OCI-LY7 (cell line): ENCODE measurements around the gene CLEC6A. TPM values are rescaled to one million over a fixed set of nuclear protein-coding genes. Genes with fewer than 3 reads are reported as not detected.
"Not testable (repeated sequence)": the region's sequence is repeated elsewhere in the genome, so short reads cannot be mapped to it uniquely, and the experiment has no call there.

Source experiments
- Bru-seq: library from RNA; stranded (reverse); fragments of 400-500 nt; gene quantifications from one replicate; lab custom pipeline; 2021; lab: Mats Ljungman, UMichigan
- BruChase-seq, 2 experiments: library from RNA; stranded (reverse); fragments of 400-500 nt; gene quantifications; one replicate each; lab custom pipeline; 2021; lab: Mats Ljungman, UMichigan
- BruUV-seq: library from RNA; stranded (reverse); fragments of 400-500 nt; replicated peaks from 2 replicates; lab custom pipeline; 2021; lab: Mats Ljungman, UMichigan
- CTCF ChIA-PET: fragments of 300-600 bp; sonication (Branson Sonifier 250); formaldehyde crosslinking; loops from one replicate; lab custom pipeline; 2022; ENCODE audit warnings: antibody characterized with exemption; ENCODE audit not compliant: unreplicated experiment; lab: Charles Lee
- POLR2A ChIA-PET: fragments of 300-600 bp; sonication (Branson Sonifier 250); formaldehyde crosslinking; loops from one replicate; lab custom pipeline; 2022; ENCODE audit warnings: antibody characterized with exemption; lab: Charles Lee
- DNase-seq: peaks from one replicate; pipeline ENCODE4 v3.0.0-alpha.2; 2015; ENCODE audit warnings: low spot score
- H2AFZ ChIP-seq: fragments of 200-600 bp; sonication (generic), shearing (Covaris generic); 2 replicates; pipeline ENCODE4 v1.6.1; 2014; ENCODE audit warnings: mild to moderate bottlenecking, antibody characterized with exemption, low read length, moderate library complexity
- H3K27ac ChIP-seq: fragments of 200-600 bp; sonication (generic); 2 replicates; pipeline ENCODE4 v1.5.1; 2014; ENCODE audit warnings: mixed run types, low read depth, mild to moderate bottlenecking, moderate library complexity, low read length, inconsistent platforms; ENCODE audit not compliant: poor library complexity, severe bottlenecking
- H3K36me3 ChIP-seq: fragments of 200-600 bp; sonication (generic); 2 replicates; pipeline ENCODE4 v1.6.1; 2014; ENCODE audit warnings: mild to moderate bottlenecking, antibody characterized with exemption, low read length, moderate library complexity, mixed read lengths; ENCODE audit not compliant: insufficient read depth
- H3K4me1 ChIP-seq: fragments of 200-600 bp; sonication (generic); 2 replicates; pipeline ENCODE4 v1.5.1; 2014; ENCODE audit warnings: mild to moderate bottlenecking, low read length; ENCODE audit not compliant: insufficient read depth, poor library complexity, severe bottlenecking
- H3K4me2 ChIP-seq: fragments of 200-600 bp; sonication (generic); 2 replicates; pipeline ENCODE4 v1.6.1; 2014; ENCODE audit warnings: mild to moderate bottlenecking, low read length
- H3K4me3 ChIP-seq: fragments of 200-600 bp; sonication (generic); 2 replicates; pipeline ENCODE4 v1.5.1; 2014; ENCODE audit warnings: mild to moderate bottlenecking, low read depth, low read length; ENCODE audit not compliant: poor library complexity, severe bottlenecking
- H3K79me2 ChIP-seq: fragments of 200-600 bp; sonication (generic); 2 replicates; pipeline ENCODE4 v1.6.1; 2016; ENCODE audit warnings: low read depth, mild to moderate bottlenecking, low read length, moderate library complexity, mixed read lengths; ENCODE audit not compliant: insufficient read depth
- H3K9me2 ChIP-seq: fragments of 200-600 bp; sonication (generic); 2 replicates; pipeline ENCODE4 v1.6.1; 2016; ENCODE audit warnings: mild to moderate bottlenecking, low read length, mixed read lengths; ENCODE audit not compliant: insufficient read depth
- H3K9me3 ChIP-seq: fragments of 200-600 bp; sonication (generic); 2 replicates; pipeline ENCODE4 v1.6.1; 2014; ENCODE audit warnings: mild to moderate bottlenecking, mixed run types, low read length, mixed read lengths
- H4K20me1 ChIP-seq: fragments of 200-600 bp; sonication (generic); 2 replicates; pipeline ENCODE4 v1.6.1; 2014; ENCODE audit warnings: mild to moderate bottlenecking, antibody characterized with exemption, low read length, moderate library complexity, mixed read lengths; ENCODE audit not compliant: insufficient read depth
- EZH2phosphoT487 ChIP-seq: fragments of 200-600 bp; sonication (generic); IDR thresholded peaks from 2 replicates; pipeline ENCODE4 v1.6.1; 2018; ENCODE audit warnings: low read depth, borderline replicate concordance, mild to moderate bottlenecking, mixed run types, antibody characterized with exemption, low read length, moderate library complexity, mixed read lengths
- intact Hi-C: fragments of 100-400 bp; cut with micrococcal nuclease; formaldehyde crosslinking; loops from one replicate; pipeline ENCODE4 v1.10.0; 2022; ENCODE audit not compliant: unreplicated experiment
- long read RNA-seq: library from polyadenylated mRNA; stranded (forward); transcript quantifications from one replicate; pipeline ENCODE4 v2.0.0, GENCODE V29; 2022
- total RNA-seq, 2 experiments: library from RNA; depleted of rRNA in 1 of 2; stranded (reverse); fragments of >200 nt in 1 of 2; shearing (Covaris generic) in 1 of 2; gene quantifications; 2 replicates each; pipeline ENCODE4 v1.2.3, GENCODE V29; 2014 to 2022
- TF ChIP-seq, protein P1 (sequence below): fragments of 200-600 bp; sonication (generic); conservative IDR thresholded peaks from 2 replicates; pipeline ENCODE4 v1.5.1; 2014; ENCODE audit warnings: mild to moderate bottlenecking, antibody characterized with exemption, low read length, moderate library complexity, mixed read lengths

Gene CLEC6A
- not detected in 2 replicates for total RNA-seq (2014; rRNA removed; shearing (Covaris generic))
- not detected in 2 replicates for total RNA-seq (2022)
- Bru-seq, nascent RNA = not detected
- not detected for BruChase-seq, experiment 1, labeled RNA remaining after a 6-hour chase
- BruChase-seq, experiment 2, labeled RNA remaining after a 2-hour chase = not detected
- long read RNA-seq = 0 reads

DNA sequence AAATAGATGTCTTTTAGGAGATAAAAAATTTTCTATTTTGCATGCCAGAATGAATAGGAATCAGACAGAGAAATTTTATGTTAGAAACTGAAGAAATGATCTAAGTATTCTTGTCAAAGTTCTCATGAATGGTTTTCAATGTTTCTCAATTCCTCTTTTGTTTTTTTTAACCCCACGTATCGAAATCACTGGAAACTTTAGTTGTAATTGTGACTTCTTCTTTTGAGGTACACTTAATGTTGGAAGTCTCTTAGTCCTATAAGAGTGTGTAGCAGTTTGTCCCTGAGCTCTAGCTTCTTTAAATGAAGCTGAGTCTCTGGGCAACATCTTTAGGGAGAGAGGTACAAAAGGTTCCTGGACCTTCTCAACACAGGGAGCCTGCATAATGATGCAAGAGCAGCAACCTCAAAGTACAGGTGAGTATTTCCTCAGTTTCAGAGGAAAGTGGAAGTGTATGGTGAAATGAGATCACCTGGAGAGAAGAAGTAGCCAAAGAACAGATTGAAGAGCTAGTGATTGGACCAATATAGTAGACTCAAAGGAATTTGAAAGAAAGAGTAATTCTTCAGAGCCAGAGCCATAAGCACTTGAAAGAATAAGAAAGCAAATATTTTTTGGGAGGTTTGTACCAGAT lies at the start of gene CLEC6A:
Gene CLEC6A, plus strand, starts transcription at position 236 of the 634 bp plus-strand sequence. Its CDS starts 150 bp downstream, at position 386.
- no peak for TF ChIP-seq EZH2phosphoT487
- TF ChIP-seq, protein P1, sequence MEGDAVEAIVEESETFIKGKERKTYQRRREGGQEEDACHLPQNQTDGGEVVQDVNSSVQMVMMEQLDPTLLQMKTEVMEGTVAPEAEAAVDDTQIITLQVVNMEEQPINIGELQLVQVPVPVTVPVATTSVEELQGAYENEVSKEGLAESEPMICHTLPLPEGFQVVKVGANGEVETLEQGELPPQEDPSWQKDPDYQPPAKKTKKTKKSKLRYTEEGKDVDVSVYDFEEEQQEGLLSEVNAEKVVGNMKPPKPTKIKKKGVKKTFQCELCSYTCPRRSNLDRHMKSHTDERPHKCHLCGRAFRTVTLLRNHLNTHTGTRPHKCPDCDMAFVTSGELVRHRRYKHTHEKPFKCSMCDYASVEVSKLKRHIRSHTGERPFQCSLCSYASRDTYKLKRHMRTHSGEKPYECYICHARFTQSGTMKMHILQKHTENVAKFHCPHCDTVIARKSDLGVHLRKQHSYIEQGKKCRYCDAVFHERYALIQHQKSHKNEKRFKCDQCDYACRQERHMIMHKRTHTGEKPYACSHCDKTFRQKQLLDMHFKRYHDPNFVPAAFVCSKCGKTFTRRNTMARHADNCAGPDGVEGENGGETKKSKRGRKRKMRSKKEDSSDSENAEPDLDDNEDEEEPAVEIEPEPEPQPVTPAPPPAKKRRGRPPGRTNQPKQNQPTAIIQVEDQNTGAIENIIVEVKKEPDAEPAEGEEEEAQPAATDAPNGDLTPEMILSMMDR = no peak
- no peaks in the 10 kb centered on the region for H3K79me2 ChIP-seq
- H3K27ac ChIP-seq = no peak within 1 kb of the TSS
- H3K9me3 ChIP-seq = no peaks in the 10 kb centered on the region
- DNase-seq = no peak
- H3K4me1 ChIP-seq = no peaks in the 10 kb centered on the region
- ChIA-PET POLR2A (no interaction called here), CTCF (no interaction called here)
- no peaks in the 10 kb centered on the region for H3K36me3 ChIP-seq
- no peak within 1 kb of the TSS for H2AFZ ChIP-seq
- BruUV-seq = no TSS peak
- H3K4me3 ChIP-seq = no peak within 1 kb of the TSS
- intact Hi-C loops = no loop called here
- H3K9me2 ChIP-seq = no peaks in the 10 kb centered on the region
- H3K4me2 ChIP-seq = no peak within 1 kb of the TSS
- H4K20me1 ChIP-seq = no peaks in the 10 kb centered on the region

GRCh38 chr12:8419576-8419975 lies 36.2 kb upstream of the CLEC6A start:
- H3K27ac ChIP-seq, H3K4me3 ChIP-seq, H3K9me2 ChIP-seq, H3K9me3 ChIP-seq, POLR2A ChIA-PET, H4K20me1 ChIP-seq, H3K4me2 ChIP-seq, BruUV-seq, H3K79me2 ChIP-seq, intact Hi-C loops, DNase-seq, H3K4me1 ChIP-seq, H3K36me3 ChIP-seq, CTCF ChIA-PET, H2AFZ ChIP-seq: not testable (repeated sequence)

GRCh38 chr12:8420506-8420905 lies 35.3 kb upstream of the CLEC6A start:
- H3K4me3 ChIP-seq = no peak overlapping the region
- POLR2A ChIA-PET = no interaction called here
- intact Hi-C loops = no loop called here
- TF ChIP-seq EZH2phosphoT487 = no peak
- TF ChIP-seq, protein P1 = no peak
- no peaks in the 10 kb centered on the region for H3K79me2 ChIP-seq
- BruUV-seq = no TSS peak
- no peak overlapping the region for H3K4me2 ChIP-seq
- CTCF ChIA-PET = no interaction called here
- H3K9me2 ChIP-seq = no peaks in the 10 kb centered on the region
- no peak overlapping the region for H2AFZ ChIP-seq
- no peak for DNase-seq
- no peaks in the 10 kb centered on the region for H3K36me3 ChIP-seq
- H4K20me1 ChIP-seq = no peaks in the 10 kb centered on the region
- H3K9me3 ChIP-seq = no peaks in the 10 kb centered on the region
- no peak overlapping the region for H3K27ac ChIP-seq
- no peaks in the 10 kb centered on the region for H3K4me1 ChIP-seq

- H3K4me2 ChIP-seq, BruUV-seq, POLR2A ChIA-PET, intact Hi-C loops, H3K36me3 ChIP-seq, H3K4me1 ChIP-seq, H3K4me3 ChIP-seq, H3K9me3 ChIP-seq, H3K27ac ChIP-seq, H4K20me1 ChIP-seq, DNase-seq, H3K79me2 ChIP-seq, H3K9me2 ChIP-seq, H2AFZ ChIP-seq: not testable (repeated sequence)
- CTCF ChIA-PET = interaction anchor here (0.6 kb wide), 1 partner anchor 1160 kb away, joined by 6 read pairs; no protein-coding TSS in a partner anchor
These were observed 11.1 kb upstream of the CLEC6A start for GRCh38 chr12:8444536-8445278.
